Measurements from ENCODE around the gene SCRN1. TPM values are rescaled to one million over a fixed set of nuclear protein-coding genes. Genes with fewer than 3 reads are reported as not detected.

The SCRN1 gene
- total and polyA plus RNA-seq, 7 experiments from 2014 or later, result 1.6 to 8.7 (median 2.3) TPM

GRCh38 chr7:29879609-29880008, 110.0 kb downstream of the SCRN1 start:
- Mint-ChIP-seq H3K27me3 (peaks cover 0 to 29% (median 14%) of the 10 kb centered on the region in 5 donors), H3K27ac (no peak overlapping the region), H3K36me3 (no peaks in the 10 kb centered on the region), H3K4me1 (peaks cover 0 to 19% (median 13%) of the 10 kb centered on the region in 7 donors), H3K4me3 (no peak overlapping the region), H3K9me3 (no peaks in the 10 kb centered on the region)
- ChIA-PET CTCF (interaction anchor here (0.7 kb wide), 1 partner anchor 182 kb away, joined by 6 read pairs; no protein-coding TSS in a partner anchor), POLR2A (no interaction called here)
- ATAC-seq, result no peak
- DNase-seq, result no peak
- H3K27me3 ChIP-seq (ENCODE audit: control insufficient read depth in 2 of 2, insufficient read depth in 2 of 2, low read length in 2 of 2), result no peaks in the 10 kb centered on the region
- no peak overlapping the region for H3K27ac ChIP-seq (ENCODE audit: low read depth, low read length)
- no peak overlapping the region for H3K4me3 ChIP-seq (ENCODE audit: low read length)
- H3K9me3 ChIP-seq (ENCODE audit: control insufficient read depth in 2 of 3, low read length in 3 of 3), result no peaks in the 10 kb centered on the region
- intact Hi-C loops (cut with micrococcal nuclease), result loop anchor here in 1 of 2 donors (5.0 kb wide), 1 partner anchor 183 kb away; no protein-coding TSS in a partner anchor
- no peaks in the 10 kb centered on the region for H3K36me3 ChIP-seq (ENCODE audit: control insufficient read depth in 2 of 3, insufficient read depth in 3 of 3, low read length in 3 of 3)
- peaks cover 0 to 6% of the 10 kb centered on the region in 2 donors for H3K4me1 ChIP-seq (ENCODE audit: control insufficient read depth in 2 of 2, insufficient read depth in 2 of 2, low read length in 2 of 2)

GRCh38 chr7:29878081-29878688, 111.4 kb downstream of the SCRN1 start:
- Histone ChIP-seq H3K9me3 (ENCODE audit: control insufficient read depth in 2 of 3, low read length in 3 of 3) (no peaks in the 10 kb centered on the region), H3K36me3 (ENCODE audit: control insufficient read depth in 2 of 3, insufficient read depth in 3 of 3, low read length in 3 of 3) (no peaks in the 10 kb centered on the region), H3K4me1 (ENCODE audit: control insufficient read depth in 2 of 2, insufficient read depth in 2 of 2, low read length in 2 of 2) (peaks cover 0 to 2% of the 10 kb centered on the region in 2 donors), H3K27me3 (ENCODE audit: control insufficient read depth in 2 of 2, insufficient read depth in 2 of 2, low read length in 2 of 2) (no peaks in the 10 kb centered on the region), H3K4me3 (ENCODE audit: low read length) (no peak overlapping the region), H3K27ac (ENCODE audit: low read depth, low read length) (no peak overlapping the region)
- Mint-ChIP-seq H3K36me3 (no peaks in the 10 kb centered on the region), H3K4me1 (peaks cover 0 to 15% (median 10%) of the 10 kb centered on the region in 7 donors), H3K27me3 (peaks cover 0 to 29% (median 11%) of the 10 kb centered on the region in 5 donors), H3K9me3 (no peaks in the 10 kb centered on the region), H3K4me3 (peak overlapping the region in 1 of 10 donors; percentile 4), H3K27ac (no peak overlapping the region)
- intact Hi-C loops (cut with micrococcal nuclease), result loop anchor here (1.0 to 5.0 kb wide), 5 partner anchors 43 to 686 kb away; no protein-coding TSS in a partner anchor
- ChIA-PET POLR2A (no interaction called here), CTCF (interaction anchor here (0.6 to 1.2 kb wide), 3 partner anchors 187 to 686 kb away, joined by 3 to 6 read pairs (median 4); no protein-coding TSS in a partner anchor)
- DNase-seq (peak in 4 of 9 donors; percentile 17 to 22 (median 20)), ATAC-seq (peak; percentile 51)

DNA sequence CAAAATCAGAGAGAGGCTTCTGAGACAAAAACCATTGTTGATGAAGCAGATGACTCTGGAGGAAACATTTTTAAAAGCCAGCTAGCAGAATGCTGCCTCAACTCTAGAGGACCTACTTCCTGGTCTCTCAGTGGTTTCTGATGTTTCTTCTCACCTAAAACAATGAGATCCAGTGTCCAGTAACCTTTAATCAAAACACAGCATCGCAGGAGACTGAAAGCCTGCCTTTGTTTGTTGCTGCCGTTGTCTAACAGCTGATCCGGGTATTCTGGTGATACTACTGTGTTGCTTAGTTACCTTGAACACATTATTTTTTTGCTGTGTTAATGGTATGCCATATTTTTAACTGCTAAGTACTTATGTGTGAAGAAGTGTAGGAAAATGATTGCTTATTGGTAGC, 112.4 kb downstream of the SCRN1 start:
- H3K9me3 Mint-ChIP-seq, result no peaks in the 10 kb centered on the region
- ChIA-PET POLR2A (no interaction called here), CTCF (interaction anchor here (0.7 to 1.5 kb wide), 2 partner anchors 44 to 185 kb away, joined by 3 to 4 read pairs; no protein-coding TSS in a partner anchor)
- H3K4me3 ChIP-seq (ENCODE audit: low read length), result no peak overlapping the region
- DNase-seq (no peak), ATAC-seq (no peak)
- no peak overlapping the region for H3K27ac Mint-ChIP-seq
- peaks cover 0 to 6% (median 3%) of the 10 kb centered on the region in 7 donors for H3K4me1 Mint-ChIP-seq
- H3K27ac ChIP-seq (ENCODE audit: low read depth, low read length), result no peak overlapping the region
- intact Hi-C loops (cut with micrococcal nuclease), result loop anchor here in 1 of 2 donors (5.0 kb wide), 1 partner anchor 185 kb away; no protein-coding TSS in a partner anchor
- H3K27me3 ChIP-seq (ENCODE audit: control insufficient read depth in 2 of 2, insufficient read depth in 2 of 2, low read length in 2 of 2), result no peaks in the 10 kb centered on the region
- H3K36me3 ChIP-seq (ENCODE audit: control insufficient read depth in 2 of 3, insufficient read depth in 3 of 3, low read length in 3 of 3), result no peaks in the 10 kb centered on the region
- H3K4me1 ChIP-seq (ENCODE audit: control insufficient read depth in 2 of 2, insufficient read depth in 2 of 2, low read length in 2 of 2), result no peaks in the 10 kb centered on the region
- no peaks in the 10 kb centered on the region for H3K9me3 ChIP-seq (ENCODE audit: control insufficient read depth in 2 of 3, low read length in 3 of 3)
- peaks cover 0 to 22% (median 9%) of the 10 kb centered on the region in 5 donors for H3K27me3 Mint-ChIP-seq
- H3K4me3 Mint-ChIP-seq, result no peak overlapping the region
- H3K36me3 Mint-ChIP-seq, result no peaks in the 10 kb centered on the region

DNA sequence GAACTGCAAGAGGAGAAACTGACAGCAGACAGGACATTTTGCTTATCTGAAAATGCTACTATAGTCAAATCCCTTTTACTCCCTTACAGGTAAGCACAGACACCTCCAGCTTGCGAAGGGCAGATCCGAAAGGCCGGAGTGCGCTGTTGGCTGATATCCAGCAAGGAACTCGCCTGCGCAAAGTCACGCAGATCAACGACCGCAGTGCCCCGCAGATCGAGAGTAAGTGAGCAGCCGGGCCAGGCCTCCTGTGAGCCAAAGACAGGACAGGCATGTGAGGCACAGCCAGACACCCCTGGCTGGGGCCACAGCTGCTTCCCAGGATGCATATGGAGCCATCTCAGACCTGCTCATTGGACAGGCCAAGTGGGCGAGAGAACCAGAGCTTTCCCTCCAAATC, 113.9 kb downstream of the SCRN1 start:
- CTCF ChIA-PET, result no interaction called here
- H3K4me1 ChIP-seq (ENCODE audit: control insufficient read depth in 2 of 2, insufficient read depth in 2 of 2, low read length in 2 of 2), result no peaks in the 10 kb centered on the region
- no peaks in the 10 kb centered on the region for H3K36me3 ChIP-seq (ENCODE audit: control insufficient read depth in 2 of 3, insufficient read depth in 3 of 3, low read length in 3 of 3)
- no peaks in the 10 kb centered on the region for H3K27me3 ChIP-seq (ENCODE audit: control insufficient read depth in 2 of 2, insufficient read depth in 2 of 2, low read length in 2 of 2)
- H3K4me3 ChIP-seq (ENCODE audit: low read length), result no peak overlapping the region
- Mint-ChIP-seq H3K4me1 (peaks cover 0 to 6% (median 0%) of the 10 kb centered on the region in 7 donors), H3K36me3 (no peaks in the 10 kb centered on the region), H3K27me3 (peaks cover 9 to 26% (median 13%) of the 10 kb centered on the region in 5 donors), H3K27ac (no peak overlapping the region), H3K4me3 (peak overlapping the region in 1 of 10 donors; percentile 39), H3K9me3 (no peaks in the 10 kb centered on the region)
- DNase-seq, result no peak
- intact Hi-C loops (cut with micrococcal nuclease), result loop anchor here in 1 of 2 donors (5.0 kb wide), 1 partner anchor 187 kb away; no protein-coding TSS in a partner anchor
- no peak for ATAC-seq
- H3K27ac ChIP-seq (ENCODE audit: low read depth, low read length), result no peak overlapping the region
- H3K9me3 ChIP-seq (ENCODE audit: control insufficient read depth in 2 of 3, low read length in 3 of 3), result no peaks in the 10 kb centered on the region
- POLR2A ChIA-PET, result no interaction called here

- Histone ChIP-seq H3K4me3 (ENCODE audit: low read length) (no peak overlapping the region), H3K9me3 (ENCODE audit: control insufficient read depth in 2 of 3, low read length in 3 of 3) (no peaks in the 10 kb centered on the region), H3K27ac (ENCODE audit: low read depth, low read length) (no peak overlapping the region), H3K4me1 (ENCODE audit: control insufficient read depth in 2 of 2, insufficient read depth in 2 of 2, low read length in 2 of 2) (no peaks in the 10 kb centered on the region), H3K36me3 (ENCODE audit: control insufficient read depth in 2 of 3, insufficient read depth in 3 of 3, low read length in 3 of 3) (no peaks in the 10 kb centered on the region), H3K27me3 (ENCODE audit: control insufficient read depth in 2 of 2, insufficient read depth in 2 of 2, low read length in 2 of 2) (no peaks in the 10 kb centered on the region)
- Mint-ChIP-seq H3K36me3 (no peaks in the 10 kb centered on the region), H3K27ac (no peak overlapping the region), H3K9me3 (no peaks in the 10 kb centered on the region), H3K4me1 (peaks cover 0 to 6% (median 0%) of the 10 kb centered on the region in 7 donors), H3K4me3 (no peak overlapping the region), H3K27me3 (peaks cover 13 to 26% (median 17%) of the 10 kb centered on the region in 5 donors)
- no peak for ATAC-seq
- intact Hi-C loops (cut with micrococcal nuclease), result no loop called here
- DNase-seq, result no peak
- ChIA-PET POLR2A (no interaction called here), CTCF (no interaction called here)
Measured at GRCh38 chr7:29873644-29874294, 115.8 kb downstream of the SCRN1 start.

GRCh38 chr7:29871787-29872398, 117.7 kb downstream of the SCRN1 start:
- H3K36me3 Mint-ChIP-seq, result no peaks in the 10 kb centered on the region
- H3K36me3 ChIP-seq (ENCODE audit: control insufficient read depth in 2 of 3, insufficient read depth in 3 of 3, low read length in 3 of 3), result no peaks in the 10 kb centered on the region
- H3K9me3 ChIP-seq (ENCODE audit: control insufficient read depth in 2 of 3, low read length in 3 of 3), result no peaks in the 10 kb centered on the region
- no peaks in the 10 kb centered on the region for H3K27me3 ChIP-seq (ENCODE audit: control insufficient read depth in 2 of 2, insufficient read depth in 2 of 2, low read length in 2 of 2)
- H3K4me1 ChIP-seq (ENCODE audit: control insufficient read depth in 2 of 2, insufficient read depth in 2 of 2, low read length in 2 of 2), result no peaks in the 10 kb centered on the region
- H3K27ac ChIP-seq (ENCODE audit: low read depth, low read length), result no peak overlapping the region
- DNase-seq (no peak), ATAC-seq (no peak)
- H3K27me3 Mint-ChIP-seq, result peaks cover 13 to 20% (median 14%) of the 10 kb centered on the region in 5 donors
- no peak overlapping the region for H3K27ac Mint-ChIP-seq
- H3K9me3 Mint-ChIP-seq, result no peaks in the 10 kb centered on the region
- intact Hi-C loops (cut with micrococcal nuclease), result no loop called here
- H3K4me3 ChIP-seq (ENCODE audit: low read length), result no peak overlapping the region
- ChIA-PET CTCF (no interaction called here), POLR2A (no interaction called here)
- H3K4me1 Mint-ChIP-seq, result no peaks in the 10 kb centered on the region
- no peak overlapping the region for H3K4me3 Mint-ChIP-seq
